GM19372 (cell line): ENCODE results near the gene PIAS1.
"Not testable (repeated sequence)": the region's sequence is repeated elsewhere in the genome, so short reads cannot be mapped to it uniquely, and the experiment has no call there.

Experiments used
- ATAC-seq: cut with Tn5 transposase; IDR thresholded peaks from one replicate; pipeline ENCODE4 v1.9.1; 2021; ENCODE audit warnings: mild to moderate bottlenecking, low read depth, moderate library complexity; ENCODE audit not compliant: unreplicated experiment

Gene PIAS1

DNA sequence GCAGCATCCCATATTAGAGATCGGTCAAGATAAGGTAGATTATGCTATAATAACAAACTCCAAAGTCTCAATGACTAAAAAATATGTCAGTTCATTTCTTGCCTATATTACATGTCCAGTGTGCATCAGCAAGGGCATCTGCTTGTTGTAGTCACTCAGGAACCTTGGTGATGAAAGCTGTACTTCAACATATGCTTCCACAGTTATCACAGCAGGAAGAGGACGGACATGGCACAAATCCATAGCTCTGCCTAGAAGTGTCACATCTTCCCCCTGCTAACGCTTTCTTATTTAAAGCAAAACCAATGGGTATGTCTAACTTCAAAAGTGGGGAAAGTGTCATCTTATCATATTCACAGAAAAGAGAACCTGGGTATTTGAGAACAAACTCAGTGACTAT lies 20.0 kb upstream of the PIAS1 start:
- no peak for ATAC-seq

DNA sequence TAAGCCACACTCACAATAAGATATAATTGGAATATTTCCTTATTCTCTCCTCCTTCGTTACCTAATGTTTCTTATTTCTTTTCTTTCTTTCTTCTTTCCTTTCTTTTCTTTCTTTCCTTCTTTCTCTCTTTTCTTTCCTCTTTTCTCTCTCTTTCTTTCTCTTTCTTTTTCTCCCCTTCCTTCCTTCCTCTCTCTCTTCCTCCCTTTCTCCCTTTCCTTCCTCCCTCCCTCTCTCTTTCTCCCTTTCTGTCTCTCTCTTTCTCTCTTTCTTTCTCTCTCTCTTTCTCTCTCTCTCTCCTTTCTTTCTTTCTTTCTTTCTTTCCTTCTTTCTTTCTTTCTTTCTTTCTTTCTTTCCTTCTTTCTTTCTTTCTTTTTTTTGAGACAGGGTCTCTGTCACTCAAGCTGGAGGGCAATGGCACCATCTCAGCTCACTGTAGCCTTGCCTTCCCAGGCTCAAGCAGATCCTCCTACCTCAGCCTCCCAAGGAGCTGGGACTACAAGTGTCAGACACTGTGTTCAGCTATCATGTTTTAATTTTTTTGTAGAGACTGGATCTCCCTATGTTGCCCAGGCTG lies 19.3 kb upstream of the PIAS1 start:
- ATAC-seq: no peak

DNA sequence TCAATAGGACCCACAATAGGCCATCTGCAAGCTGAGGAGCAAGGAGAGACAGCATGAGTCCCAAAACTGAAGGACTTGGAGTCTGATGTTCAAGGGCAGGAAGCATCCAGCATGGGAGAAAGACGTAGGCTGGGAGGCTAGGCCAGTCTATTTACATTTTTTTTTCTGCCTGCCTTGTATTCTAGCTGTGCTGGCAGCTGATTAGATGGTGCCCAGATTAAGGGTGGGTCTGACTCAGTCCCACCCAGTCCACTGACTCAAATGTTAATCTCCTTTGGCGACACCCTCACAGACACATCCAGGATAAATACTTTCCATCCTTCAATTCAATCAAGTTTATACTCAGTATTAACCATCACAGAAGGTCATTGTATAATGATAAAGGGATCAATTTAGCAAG lies 15.9 kb upstream of the PIAS1 start:
- no peak for ATAC-seq

DNA sequence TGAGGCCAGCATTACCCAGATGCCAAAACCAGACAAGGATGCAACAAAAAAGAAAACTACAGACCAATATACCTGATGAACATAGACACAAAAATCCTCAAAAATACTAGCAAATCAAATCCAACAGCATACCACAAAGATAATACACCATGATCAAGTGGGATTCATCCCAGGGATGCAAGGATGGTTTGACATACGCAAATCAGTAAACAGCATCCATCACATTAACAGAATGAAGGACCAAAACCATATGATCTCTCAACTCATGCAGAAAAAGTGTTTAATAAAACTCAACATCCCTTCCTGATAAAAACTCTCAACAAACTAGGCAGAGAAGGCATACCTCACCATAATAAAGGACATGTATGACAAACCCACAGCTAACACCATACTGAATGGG lies 14.0 kb upstream of the PIAS1 start:
- ATAC-seq: no peak

DNA sequence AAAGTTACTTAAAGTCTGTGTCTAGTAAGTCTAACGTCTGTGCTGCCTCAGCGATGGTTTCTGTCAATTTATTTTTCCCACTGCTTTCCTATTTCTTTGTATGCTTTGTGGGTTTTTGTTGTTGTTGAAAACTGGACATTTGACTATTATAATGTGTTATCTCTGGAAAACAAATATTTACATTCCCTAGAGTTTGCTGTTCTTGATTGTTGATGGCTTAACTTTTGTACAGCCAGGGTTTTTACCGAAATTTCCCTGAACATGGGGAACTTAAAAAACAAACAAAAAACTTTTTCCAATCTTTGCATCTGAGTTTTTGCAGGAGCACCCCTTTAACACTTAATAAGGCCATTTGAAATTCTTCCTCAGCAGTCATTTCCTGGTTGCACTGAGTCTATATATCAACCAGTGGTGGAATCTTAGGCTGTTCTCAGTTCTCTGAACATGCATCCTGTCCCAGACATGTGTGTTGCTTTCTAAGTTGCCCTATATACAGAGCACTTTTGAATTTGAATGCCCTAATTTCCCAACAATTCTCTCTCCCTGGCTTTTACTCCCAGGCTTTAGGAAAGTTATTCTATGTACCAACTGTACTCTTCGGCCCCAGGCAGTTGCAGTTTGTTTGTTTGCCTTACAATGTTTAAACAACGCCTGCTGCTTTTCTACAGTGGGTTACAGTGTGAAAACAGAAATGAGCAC lies 11.8 kb upstream of the PIAS1 start:
- no peak for ATAC-seq

DNA sequence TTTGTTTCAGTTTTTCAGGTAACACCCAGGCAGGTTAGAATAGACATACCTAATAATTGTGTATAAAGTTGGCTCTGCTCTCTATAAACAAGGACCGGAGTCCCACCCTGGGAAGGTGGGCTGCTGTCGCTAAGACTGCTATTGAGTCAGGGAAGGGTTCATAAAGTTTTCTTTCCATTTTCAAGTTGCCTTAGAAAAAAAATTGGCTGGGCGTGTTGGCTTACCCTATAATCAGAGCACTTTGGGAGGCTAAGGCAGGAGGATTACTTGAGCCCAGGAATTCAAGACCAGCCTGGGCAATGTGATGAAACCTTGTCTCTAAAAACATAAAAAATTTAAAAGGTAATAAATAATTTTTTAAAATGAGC lies 11.3 kb upstream of the PIAS1 start:
- no peak for ATAC-seq

DNA sequence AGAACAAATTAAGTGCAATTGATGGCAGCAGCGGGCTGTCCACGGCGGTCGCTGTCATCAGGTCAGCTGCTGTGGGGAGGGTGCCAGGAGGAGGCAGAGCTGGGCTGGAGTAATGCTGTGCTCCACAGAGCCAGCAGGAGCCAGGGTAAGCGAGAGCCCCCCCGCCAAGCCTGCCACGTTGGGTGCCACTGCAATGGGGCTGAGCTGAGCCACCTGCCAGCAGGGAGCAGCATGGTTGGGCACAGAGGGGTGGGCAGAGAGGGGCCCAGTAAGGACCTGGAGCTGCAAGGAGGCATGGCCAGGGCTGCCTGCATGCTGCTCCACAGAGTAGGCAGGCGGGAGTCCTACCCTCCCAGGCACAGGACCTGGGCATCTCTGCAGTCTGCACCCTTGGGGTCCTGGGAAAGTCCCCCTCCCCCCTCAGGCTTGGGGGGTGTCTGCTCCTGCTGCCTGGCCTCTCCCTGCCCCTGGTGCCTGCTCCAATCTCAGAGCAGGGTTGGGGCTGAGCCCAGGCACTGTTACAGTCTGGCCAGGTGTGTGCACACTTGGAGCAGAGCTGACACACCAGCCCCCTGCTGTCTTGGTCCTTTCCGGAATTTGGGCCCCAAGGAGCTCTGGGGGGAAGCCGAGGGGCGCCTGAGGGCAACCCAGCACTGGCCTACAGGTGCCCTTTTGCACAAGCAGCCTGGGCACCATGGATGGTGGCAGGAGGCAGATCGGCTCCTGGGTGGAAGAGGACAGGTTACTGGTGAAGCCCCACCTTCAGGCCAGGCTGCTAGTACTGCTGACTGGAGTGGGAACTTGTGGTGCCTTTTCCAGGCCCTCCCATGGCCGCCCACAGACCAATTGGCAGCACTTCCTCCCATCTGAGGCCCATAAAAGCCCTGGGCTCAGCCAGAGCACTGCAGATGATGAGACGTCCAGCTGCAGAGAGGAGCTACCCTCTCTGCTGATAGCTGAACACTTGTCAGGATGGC lies 8.5 kb upstream of the PIAS1 start:
- no peak for ATAC-seq

DNA sequence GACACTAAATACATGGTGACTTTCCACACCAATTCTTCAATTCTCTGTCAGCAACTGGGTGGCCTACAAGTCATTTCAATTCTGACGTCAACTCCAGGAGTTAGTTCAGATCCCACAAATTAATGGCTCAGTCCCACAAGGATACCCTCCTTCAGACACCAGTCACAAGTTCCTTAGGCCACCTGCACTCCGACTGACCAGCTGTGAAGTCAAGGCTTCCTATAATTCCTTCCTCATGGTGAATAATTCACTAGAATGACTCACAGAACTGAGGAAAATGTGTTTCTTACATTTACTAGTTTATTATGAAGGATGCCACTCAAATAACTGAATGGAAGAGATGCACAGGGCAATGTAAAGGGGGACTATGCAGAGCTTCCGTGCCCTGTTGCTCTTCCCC lies 6.3 kb upstream of the PIAS1 start:
- ATAC-seq: no peak

DNA sequence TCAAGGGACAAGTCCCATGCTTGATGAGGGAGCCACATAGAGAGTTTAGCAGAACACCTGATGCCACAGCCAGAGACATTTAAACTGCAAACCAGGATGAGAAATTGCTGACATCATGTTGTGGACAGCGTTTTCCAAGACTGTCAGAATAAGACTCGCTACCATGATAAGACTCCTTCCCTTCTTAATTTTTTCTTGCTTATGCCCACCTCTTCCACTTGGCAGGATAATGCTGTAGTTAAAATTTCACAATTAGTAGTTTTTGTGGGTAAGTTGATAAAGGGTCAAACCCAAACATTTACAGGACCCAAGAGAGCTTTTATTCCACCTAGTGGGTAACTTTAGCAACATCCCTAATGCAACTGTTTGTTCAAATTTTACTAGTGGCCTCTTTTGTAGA lies 3.0 kb upstream of the PIAS1 start:
- no peak for ATAC-seq

DNA sequence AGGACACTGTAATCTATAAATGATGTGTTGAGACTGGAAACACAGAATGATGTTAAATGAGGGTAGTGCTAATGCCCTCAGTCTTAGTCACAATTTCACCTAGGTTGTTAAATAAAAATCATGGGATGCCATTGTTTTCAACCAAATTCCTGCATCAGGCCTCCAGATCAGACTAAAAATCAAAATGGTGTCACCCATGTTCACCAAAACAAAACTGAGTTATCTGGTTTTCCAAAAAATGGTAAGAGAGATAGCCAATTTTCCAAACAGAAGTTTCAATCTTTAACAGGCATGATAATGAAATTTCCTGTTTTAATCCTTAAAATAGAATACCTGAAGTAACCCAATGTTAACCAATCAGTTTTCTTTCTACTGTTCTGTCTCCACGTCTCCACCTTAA lies 2.2 kb upstream of the PIAS1 start:
- ATAC-seq: no peak

DNA sequence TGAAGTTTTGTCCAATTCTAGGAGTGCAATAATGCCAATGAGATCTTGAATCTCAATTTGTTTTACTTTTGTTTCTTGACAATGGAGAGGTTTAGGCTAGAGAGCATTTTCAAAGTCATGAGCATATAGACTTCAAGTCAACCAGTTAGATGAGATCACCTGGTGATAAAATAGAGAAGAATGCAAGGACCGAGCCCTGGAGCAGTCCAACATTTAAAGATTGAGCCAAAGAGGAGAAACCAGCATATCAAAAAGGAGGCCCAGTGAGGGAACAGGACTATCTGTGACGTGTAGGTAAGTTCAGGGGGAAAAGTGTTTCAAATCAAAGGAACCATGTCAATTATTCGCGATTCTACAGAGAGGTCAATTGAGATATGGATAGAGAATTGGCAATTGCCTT lies 1.7 kb upstream of the PIAS1 start:
- no peak for ATAC-seq

DNA sequence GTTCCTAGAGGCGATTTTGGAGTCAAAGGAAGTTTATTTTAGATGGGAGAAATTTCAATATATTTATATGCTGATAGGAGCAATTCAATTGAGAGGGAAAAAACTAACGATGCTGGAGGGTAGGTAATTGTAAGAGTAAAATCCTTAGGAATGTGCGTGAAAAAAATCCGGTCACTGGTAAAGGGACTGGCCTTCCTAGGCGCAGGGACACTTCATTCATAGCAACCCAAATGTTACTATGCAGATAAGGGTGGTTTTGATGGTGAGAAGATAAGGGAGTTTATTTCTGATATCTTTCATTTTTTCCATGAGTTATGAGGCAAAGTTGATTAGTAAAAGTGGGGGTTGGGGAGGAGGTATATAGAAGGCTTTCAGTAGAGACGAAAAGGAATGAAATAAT lies 1.1 kb upstream of the PIAS1 start:
- ATAC-seq: no peak

DNA sequence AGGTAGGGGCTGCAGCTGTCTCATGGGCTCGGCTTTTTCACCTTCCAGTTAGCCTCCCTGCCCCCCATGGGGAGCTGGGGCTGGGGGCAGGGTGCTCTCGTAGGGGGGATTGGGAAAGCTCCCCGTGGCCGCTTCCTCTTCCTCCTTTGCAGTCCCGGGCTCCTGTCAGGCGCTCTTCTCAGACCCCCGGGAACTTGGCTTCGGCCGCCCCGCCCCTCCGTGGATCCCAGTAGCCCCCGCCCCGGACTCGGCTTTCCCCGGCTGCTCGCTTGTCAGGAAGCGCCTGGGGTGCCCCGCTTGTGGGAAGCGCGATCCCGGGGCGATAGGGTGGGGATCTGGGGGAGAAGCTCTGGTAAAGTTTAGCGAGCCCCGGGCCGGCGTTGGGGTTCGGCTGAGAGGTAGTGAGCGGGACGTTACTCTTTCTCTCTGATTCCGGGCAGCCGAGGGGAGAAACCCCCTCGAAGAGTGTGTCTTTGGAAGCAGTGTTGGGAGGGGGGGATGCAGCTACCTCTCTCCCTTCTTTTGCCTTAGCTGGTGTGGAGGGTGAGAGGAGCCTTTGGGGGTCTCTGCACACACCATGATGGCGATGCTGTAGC lies 611 bp downstream of the PIAS1 start:
- peak; percentile 5 for ATAC-seq

DNA sequence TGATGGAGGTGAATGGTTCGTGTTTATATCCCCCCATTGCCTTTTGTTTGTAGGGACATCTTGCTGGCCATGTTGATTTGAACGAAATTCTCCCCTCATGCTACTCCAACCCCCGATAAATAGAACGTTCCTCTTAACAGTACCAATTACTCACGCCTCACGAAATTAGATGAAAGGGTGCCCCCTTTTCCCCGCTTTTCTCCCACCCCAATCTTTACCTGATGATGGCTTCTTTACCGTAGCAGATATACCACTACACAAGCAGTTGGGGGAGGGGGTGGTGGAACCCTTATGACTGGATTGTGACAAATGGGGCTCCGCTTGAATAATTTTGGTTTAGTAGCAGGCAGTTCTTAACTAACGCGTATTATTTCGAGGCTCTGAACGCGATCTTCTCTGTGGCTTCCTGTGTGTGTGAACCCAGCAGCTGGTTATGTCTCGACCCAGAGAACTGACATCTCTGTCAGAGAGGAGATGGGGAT lies 1.1 kb downstream of the PIAS1 start:
- ATAC-seq: no peak

DNA sequence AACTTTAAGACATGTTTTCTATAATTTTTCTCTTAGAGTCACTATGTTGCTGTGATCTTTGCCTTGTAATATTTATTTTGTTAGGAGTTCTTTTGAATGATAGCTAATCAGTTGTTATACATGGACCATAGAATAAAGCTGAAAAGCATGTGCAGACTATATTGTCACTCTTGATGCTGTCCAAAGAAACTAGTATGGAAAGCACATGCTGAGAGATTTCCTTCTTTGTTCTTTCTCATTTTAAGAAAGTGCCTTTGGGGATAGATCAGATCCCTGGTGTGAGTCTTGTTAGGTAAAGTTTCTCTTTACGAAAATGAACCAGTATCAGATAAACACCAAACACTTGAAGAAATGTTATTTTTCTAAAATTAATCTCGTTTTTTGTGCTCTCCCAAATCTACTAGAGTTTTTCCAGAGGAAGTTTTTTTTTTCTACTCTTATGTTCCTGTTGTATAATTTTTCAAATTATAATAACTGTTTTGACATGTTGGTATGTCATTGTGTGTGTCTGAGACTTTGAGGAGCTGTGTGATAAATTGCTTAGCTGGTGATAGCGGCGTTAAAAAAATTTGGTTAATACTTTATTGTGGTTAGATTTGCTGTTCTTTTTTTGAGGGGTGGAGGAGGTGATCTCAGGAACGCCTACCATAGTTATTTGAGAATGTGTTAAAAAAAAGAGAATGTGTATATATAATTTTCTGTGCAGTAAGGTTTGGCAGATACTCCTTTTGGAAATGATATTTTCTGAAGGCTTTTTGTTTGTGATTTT lies 2.2 kb downstream of the PIAS1 start:
- no peak for ATAC-seq

DNA sequence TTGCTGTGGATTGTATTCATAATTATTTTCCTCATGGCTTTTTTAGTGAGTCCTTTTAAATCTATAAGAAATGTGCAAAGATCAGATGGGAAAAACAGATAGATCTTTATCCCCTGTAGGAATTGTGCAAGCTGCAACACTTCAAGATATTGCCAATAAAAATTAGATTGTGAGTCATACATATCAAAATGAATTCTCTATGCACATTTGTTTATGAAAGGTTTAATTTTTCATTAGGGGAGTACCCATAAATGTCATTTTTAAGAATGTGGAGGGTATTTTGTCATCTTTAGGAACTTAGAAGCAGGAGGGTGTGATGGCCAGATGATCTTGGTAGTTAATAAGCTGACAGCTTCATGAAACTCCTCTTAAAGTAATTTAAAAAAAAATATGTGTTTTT lies 2.9 kb downstream of the PIAS1 start:
- no peak for ATAC-seq

DNA sequence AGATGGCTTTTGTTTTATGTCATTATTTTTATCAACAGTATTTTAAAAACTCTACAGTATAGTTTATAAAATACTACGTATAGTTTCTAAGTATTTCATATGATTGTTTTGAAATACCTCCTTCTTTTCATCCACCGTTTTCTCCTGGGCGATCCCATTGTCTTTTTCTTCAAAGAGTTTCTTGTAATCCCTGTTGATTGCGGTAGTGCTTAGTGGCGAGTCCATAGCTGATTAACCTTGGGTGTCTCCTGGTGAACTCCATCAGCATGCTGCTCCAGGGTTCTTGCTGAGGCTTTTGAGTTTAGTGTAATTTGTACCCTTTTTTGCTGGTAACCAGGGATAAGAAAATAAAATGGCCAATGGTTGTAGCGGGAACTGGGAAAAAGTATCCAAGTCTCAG lies 3.6 kb downstream of the PIAS1 start:
- ATAC-seq: no peak

DNA sequence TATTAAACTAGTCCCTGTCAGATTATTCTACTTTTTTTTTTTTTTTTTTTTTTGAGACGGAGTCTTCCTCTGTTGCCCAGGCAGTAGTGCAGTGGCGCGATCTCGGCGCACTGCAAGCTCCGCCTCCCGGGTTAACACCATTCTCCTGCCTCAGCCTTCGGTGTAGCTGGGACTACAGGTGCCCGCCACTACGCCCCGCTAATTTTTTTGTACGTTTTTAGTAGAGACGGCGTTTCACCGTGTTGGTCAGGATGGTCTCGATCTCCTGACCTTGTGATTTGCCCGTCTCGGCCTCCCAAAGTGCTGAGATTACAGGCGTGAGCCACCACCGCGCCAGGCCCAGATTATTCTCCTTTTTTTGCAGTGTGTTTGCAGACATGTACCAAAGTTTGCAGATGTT lies 4.9 kb downstream of the PIAS1 start:
- ATAC-seq: not testable (repeated sequence)

DNA sequence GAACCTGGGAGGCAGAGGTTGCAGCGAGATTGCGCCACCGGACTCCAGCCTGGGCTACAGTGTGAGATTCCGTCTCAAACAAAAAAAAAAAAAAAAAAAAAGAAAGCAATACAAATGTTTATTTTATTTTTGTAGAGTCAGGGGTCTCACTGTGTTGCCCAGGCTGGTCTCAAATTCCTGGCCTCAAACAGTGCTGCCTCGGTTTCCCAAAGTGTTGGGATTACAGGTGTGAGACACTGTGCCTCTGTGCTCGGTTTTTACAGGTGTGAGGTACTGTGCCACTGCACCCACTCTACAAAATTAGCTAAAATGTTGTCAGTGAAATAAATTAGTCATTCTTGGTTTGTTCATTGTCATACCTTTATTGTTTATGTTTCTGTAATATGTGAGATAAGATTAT lies 5.5 kb downstream of the PIAS1 start:
- no peak for ATAC-seq

DNA sequence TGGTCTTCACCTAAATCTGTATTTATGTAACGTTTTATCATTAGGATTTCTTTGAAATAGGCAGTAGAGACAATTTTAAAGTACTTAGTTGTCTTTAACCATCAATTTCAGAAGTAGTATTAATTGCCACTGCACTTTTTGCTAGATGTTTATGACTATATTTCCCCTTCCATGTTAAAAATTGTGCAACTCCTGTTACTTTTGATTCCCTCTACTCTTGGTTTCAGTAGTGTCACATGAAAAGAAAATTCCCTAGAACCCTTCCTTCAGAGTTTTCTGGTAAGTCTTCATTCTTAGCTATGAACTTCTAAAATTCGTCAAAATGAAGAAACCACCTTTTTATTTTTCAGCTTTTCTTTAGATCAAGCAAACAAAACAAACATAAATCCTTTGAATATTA lies 7.1 kb downstream of the PIAS1 start:
- no peak for ATAC-seq
